IPS DF 6.9 (cell line): Measurements from ENCODE around the gene MT1H.

ENCODE experiments used
- DNase-seq: peaks from one replicate; pipeline ENCODE4 v3.0.0-alpha.2; 2013; ENCODE audit warnings: low read depth, low spot score
- H3K27ac ChIP-seq: one replicate; pipeline ENCODE4 v1.5.1; 2013; ENCODE audit warnings: low read length, control low read depth
- H3K27me3 ChIP-seq: 2 replicates; pipeline ENCODE4 v1.6.1; 2013; ENCODE audit warnings: mild to moderate bottlenecking, low read length; ENCODE audit not compliant: control insufficient read depth, insufficient read depth
- H3K36me3 ChIP-seq: 2 replicates; pipeline ENCODE4 v1.6.1; 2013; ENCODE audit warnings: low read length; ENCODE audit not compliant: control insufficient read depth, insufficient read depth
- H3K4me1 ChIP-seq: 2 replicates; pipeline ENCODE4 v1.6.1; 2013; ENCODE audit warnings: low read length; ENCODE audit not compliant: control insufficient read depth, insufficient read depth
- H3K4me3 ChIP-seq: 2 replicates; pipeline ENCODE4 v1.5.1; 2013; ENCODE audit warnings: mild to moderate bottlenecking, low read length
- H3K9me3 ChIP-seq: 2 replicates; pipeline ENCODE4 v1.6.1; 2013; ENCODE audit warnings: low read length, inconsistent platforms; ENCODE audit not compliant: control insufficient read depth, insufficient read depth
- WGBS: extraction: QIAGEN DNeasy Blood & Tissue Kit; methylation state at CpG from one replicate; pipeline ENCODE4 v1.1.7; 2013; ENCODE audit warnings: mixed read lengths, missing lambda C conversion rate; ENCODE audit not compliant: insufficient read length, insufficient coverage; 5-methylcytosine and 5-hydroxymethylcytosine counted together

MT1H gene

GRCh38 chr16:56636616-56637413 lies 32.8 kb upstream of the MT1H start:
- peaks cover 97% of the 10 kb centered on the region for H3K27me3 ChIP-seq
- no peak overlapping the region for H3K4me3 ChIP-seq
- no CpG with 5 or more reads among the region's 9 CpGs for WGBS

GRCh38 chr16:56637814-56638750 lies 31.5 kb upstream of the MT1H start, which contains the start of gene MT1A:
TSS of gene MT1A (plus strand) at chr16:56638666. CDS start at chr16:56638739, 73 bp downstream.
- DNase-seq = no peak
- no CpG with 5 or more reads among the region's 68 CpGs for WGBS
- Histone ChIP-seq H3K4me3 (no peak within 1 kb of the TSS), H3K27me3 (peaks cover 97% of the 10 kb centered on the region), H3K27ac (no peak within 1 kb of the TSS), H3K9me3 (no peaks in the 10 kb centered on the region), H3K4me1 (peaks cover 2% of the 10 kb centered on the region; the same call in 1 of the 2 replicates), H3K36me3 (no peaks in the 10 kb centered on the region; the same call in 1 of the 2 replicates)

More at GRCh38 chr16:56636616-56637413, 32.8 kb upstream of the MT1H start:
- DNase-seq = no peak
- Histone ChIP-seq H3K27ac (no peak overlapping the region), H3K4me1 (peaks cover 2% of the 10 kb centered on the region; the same call in 1 of the 2 replicates), H3K9me3 (no peaks in the 10 kb centered on the region), H3K36me3 (no peaks in the 10 kb centered on the region; the same call in 1 of the 2 replicates)

DNA sequence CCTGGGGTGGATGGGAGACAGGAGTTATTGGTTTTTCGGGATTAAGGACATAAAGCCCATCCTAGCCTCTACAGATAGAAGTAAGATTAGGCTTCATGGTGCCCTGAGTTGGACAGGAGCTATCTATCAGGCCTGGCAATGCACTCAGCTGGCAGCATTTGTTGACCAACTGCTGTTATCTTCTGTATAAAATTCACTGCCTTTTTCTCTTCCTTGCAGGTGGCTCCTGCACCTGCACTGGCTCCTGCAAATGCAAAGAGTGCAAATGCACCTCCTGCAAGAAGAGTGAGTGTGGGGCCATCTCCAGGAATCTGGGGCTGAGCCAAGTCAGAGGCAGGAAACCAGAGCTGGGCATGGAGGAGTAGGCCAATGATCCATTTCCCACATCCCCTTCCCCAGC lies 30.6 kb upstream of the MT1H start:
- H3K4me3 ChIP-seq = no peak overlapping the region
- H3K36me3 ChIP-seq = no peaks in the 10 kb centered on the region; the same call in 1 of the 2 replicates
- H3K27ac ChIP-seq = no peak overlapping the region
- H3K9me3 ChIP-seq = no peaks in the 10 kb centered on the region
- peaks cover 97% of the 10 kb centered on the region for H3K27me3 ChIP-seq
- no CpG with 5 or more reads among the region's 1 CpG for WGBS
- peaks cover 2% of the 10 kb centered on the region; the same call in 1 of the 2 replicates for H3K4me1 ChIP-seq
- no peak for DNase-seq

DNA sequence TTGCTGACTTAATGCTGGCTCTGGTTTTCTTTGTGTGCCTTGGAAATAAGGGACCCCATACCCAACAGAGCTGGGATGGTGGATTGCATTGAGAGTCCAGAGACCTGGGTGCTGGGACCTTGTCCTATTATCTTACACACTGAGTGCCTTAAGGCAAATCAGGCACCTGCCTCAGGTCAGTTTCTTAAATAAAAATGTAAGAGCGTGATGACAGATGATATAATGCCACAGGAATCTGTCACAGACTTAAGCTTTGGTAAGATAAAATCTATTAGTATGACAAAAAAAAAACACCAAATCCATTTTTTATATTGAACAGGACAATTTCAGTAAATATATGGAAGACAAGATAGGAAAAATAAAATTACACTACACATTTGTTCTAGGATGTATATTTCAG lies 29.5 kb upstream of the MT1H start:
- H3K4me1 ChIP-seq = peaks cover 2% of the 10 kb centered on the region; the same call in 1 of the 2 replicates
- DNase-seq = no peak
- H3K9me3 ChIP-seq = no peaks in the 10 kb centered on the region
- no CpG with 5 or more reads among the region's 1 CpG for WGBS
- no peak overlapping the region for H3K4me3 ChIP-seq
- H3K36me3 ChIP-seq = no peaks in the 10 kb centered on the region; the same call in 1 of the 2 replicates
- H3K27me3 ChIP-seq = peaks cover 96% of the 10 kb centered on the region
- no peak overlapping the region for H3K27ac ChIP-seq

DNA sequence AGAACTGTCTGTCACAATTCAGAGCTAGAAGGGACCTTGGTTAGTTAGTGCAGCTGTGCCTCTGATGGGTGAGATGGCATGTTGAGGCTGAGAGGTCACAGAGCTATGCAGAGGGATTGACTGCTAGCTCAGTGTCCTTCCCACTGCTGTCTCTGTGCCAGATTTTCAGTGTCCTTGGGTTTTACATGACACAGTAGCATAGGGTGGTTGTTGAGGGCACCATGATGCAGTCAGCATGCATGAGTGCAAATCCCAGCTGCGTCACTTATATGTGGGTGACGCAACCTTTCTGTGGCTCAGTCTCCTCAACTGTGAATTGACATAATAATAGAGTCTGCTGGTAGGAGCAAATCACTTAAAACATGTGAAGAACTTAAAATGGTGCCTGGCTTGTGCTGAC lies 28.4 kb upstream of the MT1H start:
- DNase-seq = no peak
- Histone ChIP-seq H3K27ac (no peak overlapping the region), H3K4me3 (no peak overlapping the region), H3K4me1 (no peaks in the 10 kb centered on the region), H3K9me3 (no peaks in the 10 kb centered on the region), H3K27me3 (peaks cover 96% of the 10 kb centered on the region), H3K36me3 (no peaks in the 10 kb centered on the region)
- no CpG with 5 or more reads among the region's 2 CpGs for WGBS

- DNase-seq = no peak
- H3K36me3 ChIP-seq = no peaks in the 10 kb centered on the region
- no peaks in the 10 kb centered on the region for H3K9me3 ChIP-seq
- WGBS = no CpG with 5 or more reads among the region's 42 CpGs
- H3K27ac ChIP-seq = no peak overlapping the region
- peak overlapping the region; percentile 4; the same call in 1 of the 2 replicates for H3K4me3 ChIP-seq
- no peaks in the 10 kb centered on the region for H3K4me1 ChIP-seq
- H3K27me3 ChIP-seq = peaks cover 95% of the 10 kb centered on the region
Measured at GRCh38 chr16:56643080-56643778, 26.4 kb upstream of the MT1H start.

DNA sequence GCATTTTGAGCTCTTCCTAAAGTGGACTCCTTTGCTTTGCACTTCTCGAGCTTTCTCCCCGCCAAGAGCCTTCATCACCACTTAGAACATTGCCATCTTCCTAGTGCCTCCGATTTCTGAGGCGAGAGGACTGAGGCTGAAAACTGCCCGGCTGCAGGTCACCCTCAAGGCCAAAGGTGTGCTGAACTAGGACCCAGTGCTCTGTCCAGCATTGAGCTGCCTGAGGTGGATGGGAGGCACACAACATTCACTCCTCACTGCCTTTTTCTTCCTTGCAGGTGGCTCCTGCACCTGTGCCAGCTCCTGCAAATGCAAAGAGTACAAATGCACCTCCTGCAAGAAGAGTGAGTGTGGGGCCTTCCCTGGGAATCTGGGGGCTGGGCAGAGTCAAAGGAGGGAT lies 25.8 kb upstream of the MT1H start:
- no peak for DNase-seq
- Histone ChIP-seq H3K4me1 (no peaks in the 10 kb centered on the region), H3K4me3 (no peak overlapping the region), H3K27me3 (peaks cover 96% of the 10 kb centered on the region), H3K36me3 (no peaks in the 10 kb centered on the region), H3K27ac (no peak overlapping the region), H3K9me3 (no peaks in the 10 kb centered on the region)
- no CpG with 5 or more reads among the region's 5 CpGs for WGBS

- Histone ChIP-seq H3K27ac (no peak overlapping the region), H3K9me3 (no peaks in the 10 kb centered on the region), H3K36me3 (no peaks in the 10 kb centered on the region), H3K4me1 (no peaks in the 10 kb centered on the region), H3K27me3 (peaks cover 88% of the 10 kb centered on the region), H3K4me3 (no peak overlapping the region)
- WGBS = no CpG with 5 or more reads among the region's 1 CpG
- DNase-seq = no peak
Measured at GRCh38 chr16:56645311-56645710, 24.3 kb upstream of the MT1H start.

GRCh38 chr16:56645838-56646237 lies 23.8 kb upstream of the MT1H start:
- H3K4me1 ChIP-seq = no peaks in the 10 kb centered on the region
- H3K9me3 ChIP-seq = no peaks in the 10 kb centered on the region
- DNase-seq = no peak
- WGBS = no CpG with 5 or more reads among the region's 1 CpG
- H3K36me3 ChIP-seq = no peaks in the 10 kb centered on the region
- H3K4me3 ChIP-seq = no peak overlapping the region
- H3K27ac ChIP-seq = no peak overlapping the region
- H3K27me3 ChIP-seq = peaks cover 83% of the 10 kb centered on the region
